Ishikawa (cell line): Measurements from ENCODE around the gene PEAK1.

Source experiments
- CEBPB ChIP-seq: IDR thresholded peaks from 2 replicates; pipeline ENCODE4 v1.6.1; 2012
- CREB1 ChIP-seq: IDR thresholded peaks from 2 replicates; pipeline ENCODE4 v1.6.1; 2012; ENCODE audit warnings: low read depth
- EGR1 ChIP-seq: IDR thresholded peaks from 2 replicates; pipeline ENCODE4 v1.6.1; 2012
- EP300 ChIP-seq: IDR thresholded peaks from 2 replicates; pipeline ENCODE4 v1.6.1; 2012; ENCODE audit warnings: borderline replicate concordance
- FOXM1 ChIP-seq: IDR thresholded peaks from 2 replicates; pipeline ENCODE4 v1.6.1; 2012; ENCODE audit warnings: low read depth, borderline replicate concordance
- TAF1 ChIP-seq: IDR thresholded peaks from 2 replicates; pipeline ENCODE4 v1.6.1; 2012; ENCODE audit warnings: low read depth, mild to moderate bottlenecking
- TCF12 ChIP-seq: IDR thresholded peaks from 2 replicates; pipeline ENCODE4 v1.6.1; 2012; ENCODE audit warnings: low read depth
- TEAD4 ChIP-seq: IDR thresholded peaks from 2 replicates; pipeline ENCODE4 v1.6.1; 2012
- YY1 ChIP-seq: IDR thresholded peaks from 2 replicates; pipeline ENCODE4 v1.6.1; 2012; ENCODE audit warnings: low read depth

GRCh38 chr15:77402740-77403379, 17.0 kb downstream of the PEAK1 start:
- TF ChIP-seq TEAD4 (no peak), FOXM1 (no peak), TCF12 (no peak), EP300 (no peak), YY1 (no peak), TAF1 (no peak), CREB1 (no peak), EGR1 (no peak), CEBPB (no peak)
